ENCODE results near the gene CPSF4L. TPM values are rescaled to one million over a fixed set of nuclear protein-coding genes. Genes with fewer than 3 reads are reported as not detected.

CPSF4L gene
- total and polyA plus RNA-seq, 8 donors: 0.20 to 0.73 (median 0.33) TPM; not detected in 2

GRCh38 chr17:73248532-73248931 lies 13.1 kb downstream of the CPSF4L start:
- no peak for ATAC-seq
- Histone ChIP-seq H3K36me3 (peaks cover 0 to 29% of the 10 kb centered on the region in 2 donors), H3K27ac (no peak overlapping the region), H3K9me3 (no peaks in the 10 kb centered on the region), H3K4me3 (no peak overlapping the region), H3K4me1 (no peaks in the 10 kb centered on the region), H3K27me3 (no peaks in the 10 kb centered on the region)
- intact Hi-C loops (cut with DNase I): no loop called here
- DNase-seq: no peak
- no peak for TF ChIP-seq CTCF (IDR thresholded peaks at IDR 0.05)

- peak in 1 of 2 donors; percentile 12 for TF ChIP-seq CTCF (IDR thresholded peaks at IDR 0.05)
- Histone ChIP-seq H3K9me3 (no peaks in the 10 kb centered on the region), H3K4me1 (no peaks in the 10 kb centered on the region), H3K27me3 (no peaks in the 10 kb centered on the region), H3K27ac (no peak overlapping the region), H3K36me3 (peaks cover 0 to 37% of the 10 kb centered on the region in 2 donors), H3K4me3 (no peak overlapping the region)
- no peak for DNase-seq
- no peak for ATAC-seq
- intact Hi-C loops (cut with DNase I): no loop called here
These were observed 14.0 kb downstream of the CPSF4L start for GRCh38 chr17:73247726-73248125.

GRCh38 chr17:73240561-73240960 lies 21.1 kb downstream of the CPSF4L start:
- H3K27ac ChIP-seq: no peak overlapping the region
- peaks cover 0 to 9% of the 10 kb centered on the region in 2 donors for H3K4me1 ChIP-seq
- H3K36me3 ChIP-seq: peaks cover 0 to 55% of the 10 kb centered on the region in 2 donors
- no peak overlapping the region for H3K4me3 ChIP-seq
- H3K27me3 ChIP-seq: no peaks in the 10 kb centered on the region
- no peak for TF ChIP-seq CTCF (IDR thresholded peaks at IDR 0.05)
- H3K9me3 ChIP-seq: no peaks in the 10 kb centered on the region
- intact Hi-C loops (cut with DNase I): no loop called here
- DNase-seq (no peak), ATAC-seq (no peak)

GRCh38 chr17:73237714-73238113 lies 24.0 kb downstream of the CPSF4L start:
- H3K4me3 ChIP-seq: no peak overlapping the region
- ATAC-seq: no peak
- peaks cover 0 to 25% of the 10 kb centered on the region in 2 donors for H3K4me1 ChIP-seq
- DNase-seq: no peak
- peaks cover 0 to 34% of the 10 kb centered on the region in 2 donors for H3K36me3 ChIP-seq
- no peaks in the 10 kb centered on the region for H3K27me3 ChIP-seq
- H3K27ac ChIP-seq: no peak overlapping the region
- no peaks in the 10 kb centered on the region for H3K9me3 ChIP-seq
- intact Hi-C loops (cut with DNase I): no loop called here
- no peak for TF ChIP-seq CTCF (IDR thresholded peaks at IDR 0.05)

GRCh38 chr17:73234736-73235135 lies 26.9 kb downstream of the CPSF4L start:
- no peak for TF ChIP-seq CTCF (IDR thresholded peaks at IDR 0.05)

More at GRCh38 chr17:73234736-73235135, 26.9 kb downstream of the CPSF4L start:
- Histone ChIP-seq H3K4me3 (no peak overlapping the region), H3K27ac (no peak overlapping the region), H3K36me3 (peaks cover 0 to 24% of the 10 kb centered on the region in 2 donors), H3K27me3 (no peaks in the 10 kb centered on the region), H3K4me1 (peaks cover 0 to 42% of the 10 kb centered on the region in 2 donors), H3K9me3 (no peaks in the 10 kb centered on the region)
- ATAC-seq: no peak
- intact Hi-C loops (cut with DNase I): no loop called here
- DNase-seq: no peak
